ENCODE results near the gene FIBP. TPM values are rescaled to one million over a fixed set of nuclear protein-coding genes. Genes with fewer than 3 reads are reported as not detected.

Gene FIBP
- total and polyA plus RNA-seq, 3 experiments from 2014 or later, result 78.6 to 123 (median 121) TPM

DNA sequence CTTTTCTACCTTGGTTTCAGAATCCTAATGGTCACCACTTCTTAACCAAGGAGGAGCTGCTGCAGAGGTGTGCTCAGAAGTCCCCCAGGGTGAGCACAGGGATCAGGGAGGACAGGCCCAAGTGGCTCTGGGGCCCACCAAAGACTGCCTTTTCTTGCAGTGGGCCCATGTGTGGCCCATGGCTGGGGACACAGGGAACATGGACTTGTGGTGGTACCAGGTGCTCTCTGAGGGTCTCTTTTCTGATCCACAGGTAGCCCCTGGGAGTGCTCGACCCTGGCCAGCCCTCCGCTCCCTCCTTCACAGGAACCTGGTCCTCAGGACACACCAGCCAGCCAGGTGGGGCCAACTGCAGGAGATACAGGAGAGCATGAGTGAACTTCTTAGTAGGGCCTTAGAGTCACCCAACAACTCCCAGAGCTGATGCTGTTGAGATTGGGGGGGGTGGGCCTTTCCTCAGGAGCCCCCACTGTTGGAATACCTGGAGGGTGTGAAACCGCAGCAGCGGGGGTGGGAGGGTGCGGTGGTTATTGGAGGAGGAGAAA, 26.0 kb downstream of the FIBP start:
- DNase-seq, result peak in 1 of 5 donors; percentile 45
- H3K36me3 ChIP-seq (ENCODE audit: insufficient read depth, low read length), result peaks cover 37% of the 10 kb centered on the region
- Mint-ChIP-seq H3K36me3 (peaks cover 7 to 67% (median 7%) of the 10 kb centered on the region in 3 donors), H3K27ac (peak overlapping the region in 4 of 8 donors; percentile 43 to 81 (median 62)), H3K4me1 (peaks cover 23 to 36% (median 32%) of the 10 kb centered on the region in 3 donors), H3K4me3 (peak overlapping the region in 6 of 7 donors; percentile 31 to 95 (median 60)), H3K27me3 (no peaks in the 10 kb centered on the region), H3K9me3 (no peaks in the 10 kb centered on the region)
- peaks cover 27% of the 10 kb centered on the region for H3K4me1 ChIP-seq (ENCODE audit: insufficient read depth, low read length)
- H3K9me3 ChIP-seq (ENCODE audit: low read length), result no peaks in the 10 kb centered on the region
- POLR2A ChIA-PET, result no interaction called here
- H3K27ac ChIP-seq (ENCODE audit: low read depth, low read length), result peak overlapping the region; percentile 93
- no peak overlapping the region for H3K4me3 ChIP-seq (ENCODE audit: low read length)
- no peaks in the 10 kb centered on the region for H3K27me3 ChIP-seq (ENCODE audit: insufficient read depth, low read length, poor library complexity, severe bottlenecking)
- CTCF ChIA-PET, result interaction anchor here (2.5 to 24.5 kb wide), 3 partner anchors 10 to 26 kb away, joined by 18 to 560 read pairs (median 87); partner anchors contain the start of genes CCDC85B, CTSW, EFEMP2 and FIBP

DNA sequence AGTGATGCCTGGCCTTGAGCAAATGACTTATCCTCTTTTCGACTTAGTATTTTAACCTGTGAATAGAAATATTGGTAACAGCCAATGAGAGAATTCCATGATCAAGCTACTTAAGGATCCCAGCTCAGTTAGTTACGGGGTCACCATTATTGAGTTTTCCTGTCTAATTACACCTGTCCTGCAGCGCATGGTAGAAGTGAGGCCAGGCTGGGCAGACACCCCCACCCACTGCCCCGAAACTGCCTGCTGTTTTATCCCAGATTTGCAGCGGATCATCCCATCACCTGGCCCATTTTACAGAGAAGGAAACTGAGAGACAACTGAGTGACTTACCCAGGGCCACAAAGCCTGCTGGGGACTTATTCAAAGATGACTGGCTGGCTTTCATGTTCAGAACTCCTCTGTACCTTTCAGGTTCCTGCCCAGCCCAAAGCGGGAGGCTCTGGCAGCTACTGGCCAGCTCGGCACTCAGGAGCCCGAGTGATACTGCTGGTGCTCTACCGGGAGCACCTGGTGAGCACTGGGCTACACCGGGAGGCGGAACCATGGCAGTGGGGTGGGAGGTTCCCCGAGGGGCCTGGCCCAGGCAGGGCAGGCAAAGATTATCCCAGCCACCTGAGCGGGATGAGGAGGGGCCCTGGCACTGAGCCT, 26.6 kb downstream of the FIBP start:
- Histone ChIP-seq H3K27me3 (ENCODE audit: insufficient read depth, low read length, poor library complexity, severe bottlenecking) (no peaks in the 10 kb centered on the region), H3K27ac (ENCODE audit: low read depth, low read length) (peak overlapping the region; percentile 93), H3K36me3 (ENCODE audit: insufficient read depth, low read length) (peaks cover 37% of the 10 kb centered on the region), H3K9me3 (ENCODE audit: low read length) (no peaks in the 10 kb centered on the region), H3K4me1 (ENCODE audit: insufficient read depth, low read length) (peaks cover 28% of the 10 kb centered on the region), H3K4me3 (ENCODE audit: low read length) (peak overlapping the region; percentile 94)
- DNase-seq, result peak in 1 of 5 donors; percentile 41
- Mint-ChIP-seq H3K4me3 (peak overlapping the region; percentile 86 to 96 (median 93)), H3K36me3 (peaks cover 7 to 64% (median 9%) of the 10 kb centered on the region in 3 donors), H3K4me1 (peaks cover 25 to 39% (median 35%) of the 10 kb centered on the region in 3 donors), H3K9me3 (no peaks in the 10 kb centered on the region), H3K27me3 (no peaks in the 10 kb centered on the region), H3K27ac (peak overlapping the region in 6 of 8 donors; percentile 57 to 98 (median 86))
- POLR2A ChIA-PET, result interaction anchor here (0.6 to 5.4 kb wide), 7 partner anchors 8 to 816 kb away, joined by 3 to 140 read pairs (median 8); partner anchors contain the start of genes CCDC85B, FIBP and RBM4B
- CTCF ChIA-PET, result interaction anchor here (0.8 to 24.5 kb wide), 8 partner anchors 10 to 155 kb away, joined by 3 to 560 read pairs (median 10); partner anchors contain the start of genes BANF1, CCDC85B, CTSW and EFEMP2

DNA sequence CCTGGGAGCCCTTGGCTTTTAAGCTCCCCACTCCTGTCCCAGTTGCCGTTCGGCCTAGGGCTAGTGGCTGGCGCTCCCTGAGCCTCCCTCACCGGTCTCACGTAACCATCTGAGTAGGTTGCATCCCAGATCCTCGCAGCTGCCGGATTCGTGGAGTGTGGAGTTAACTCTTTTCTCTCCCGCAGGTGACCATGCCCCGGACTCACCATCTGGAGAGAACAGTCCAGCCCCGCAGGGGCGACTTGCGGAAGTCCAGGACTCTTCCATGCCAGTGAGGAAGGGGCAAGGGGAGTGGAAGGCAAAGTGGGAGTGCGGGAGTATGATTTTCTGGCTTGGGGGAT, 27.1 kb downstream of the FIBP start:
- H3K4me3 ChIP-seq (ENCODE audit: low read length), result peak overlapping the region; percentile 94
- peaks cover 33% of the 10 kb centered on the region for H3K4me1 ChIP-seq (ENCODE audit: insufficient read depth, low read length)
- no peaks in the 10 kb centered on the region for H3K9me3 Mint-ChIP-seq
- H3K4me1 Mint-ChIP-seq, result peaks cover 31 to 44% (median 40%) of the 10 kb centered on the region in 3 donors
- H3K27ac ChIP-seq (ENCODE audit: low read depth, low read length), result peak overlapping the region; percentile 93
- peak overlapping the region; percentile 57 to 98 (median 86) for H3K27ac Mint-ChIP-seq
- ChIA-PET CTCF (interaction anchor here (0.8 to 24.5 kb wide), 9 partner anchors 10 to 155 kb away, joined by 3 to 560 read pairs (median 8); partner anchors contain the start of genes BANF1, CCDC85B, CTSW and EFEMP2), POLR2A (interaction anchor here (0.6 to 5.4 kb wide), 9 partner anchors 9 to 817 kb away, joined by 3 to 140 read pairs (median 4); partner anchors contain the start of genes CCDC85B, FIBP and RBM4B)
- DNase-seq, result no peak
- H3K36me3 ChIP-seq (ENCODE audit: insufficient read depth, low read length), result peaks cover 41% of the 10 kb centered on the region
- peak overlapping the region; percentile 86 to 96 (median 93) for H3K4me3 Mint-ChIP-seq
- H3K9me3 ChIP-seq (ENCODE audit: low read length), result no peaks in the 10 kb centered on the region
- H3K27me3 ChIP-seq (ENCODE audit: insufficient read depth, low read length, poor library complexity, severe bottlenecking), result no peaks in the 10 kb centered on the region
- H3K27me3 Mint-ChIP-seq, result no peaks in the 10 kb centered on the region
- H3K36me3 Mint-ChIP-seq, result peaks cover 7 to 66% (median 12%) of the 10 kb centered on the region in 3 donors

DNA sequence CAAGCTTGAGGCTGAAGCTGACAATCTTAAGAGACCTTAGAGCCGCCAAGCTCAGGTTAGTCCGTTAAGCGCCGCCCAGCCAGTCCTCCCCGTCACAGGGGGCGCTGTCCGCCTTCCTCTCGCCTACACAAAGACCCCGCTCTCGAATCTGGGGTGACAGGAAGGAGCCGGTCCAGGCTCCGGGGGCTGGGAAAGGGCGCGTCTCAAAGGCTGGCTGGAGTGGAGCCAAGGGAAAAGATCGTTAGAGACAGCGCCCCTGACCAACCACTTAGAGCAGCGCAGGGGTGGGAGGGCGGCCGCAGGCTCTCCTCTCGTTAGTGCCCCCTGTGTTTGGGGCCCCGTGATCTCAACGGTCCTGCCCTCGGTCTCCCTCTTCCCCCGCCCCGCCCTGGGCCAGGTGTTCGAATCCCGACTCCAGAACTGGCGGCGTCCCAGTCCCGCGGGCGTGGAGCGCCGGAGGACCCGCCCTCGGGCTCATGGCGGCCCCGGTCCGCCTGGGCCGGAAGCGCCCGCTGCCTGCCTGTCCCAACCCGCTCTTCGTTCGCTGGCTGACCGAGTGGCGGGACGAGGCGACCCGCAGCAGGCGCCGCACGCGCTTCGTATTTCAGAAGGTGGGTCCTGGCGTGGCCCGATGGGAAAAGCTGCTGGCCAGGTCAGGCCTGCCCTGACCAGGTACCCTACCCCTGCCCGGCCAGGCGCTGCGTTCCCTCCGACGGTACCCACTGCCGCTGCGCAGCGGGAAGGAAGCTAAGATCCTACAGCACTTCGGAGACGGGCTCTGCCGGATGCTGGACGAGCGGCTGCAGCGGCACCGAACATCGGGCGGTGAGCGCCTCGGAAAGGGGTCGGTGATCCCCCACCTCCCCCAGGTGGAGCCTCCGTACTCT, 27.8 kb downstream of the FIBP start, which contains the start of gene MUS81:
MUS81 (plus strand) TSS at position 156 of the 887 bp plus-strand sequence; CDS start at position 477, 321 bp downstream.
- Histone ChIP-seq H3K27ac (ENCODE audit: low read depth, low read length) (peak within 1 kb of the TSS; percentile 93), H3K9me3 (ENCODE audit: low read length) (no peaks in the 10 kb centered on the region), H3K27me3 (ENCODE audit: insufficient read depth, low read length, poor library complexity, severe bottlenecking) (no peaks in the 10 kb centered on the region), H3K4me3 (ENCODE audit: low read length) (peak within 1 kb of the TSS; percentile 94), H3K36me3 (ENCODE audit: insufficient read depth, low read length) (peaks cover 47% of the 10 kb centered on the region), H3K4me1 (ENCODE audit: insufficient read depth, low read length) (peaks cover 39% of the 10 kb centered on the region)
- Mint-ChIP-seq H3K4me3 (peak within 1 kb of the TSS; percentile 90 to 96 (median 93)), H3K27ac (peak within 1 kb of the TSS; percentile 92 to 98 (median 98)), H3K9me3 (no peaks in the 10 kb centered on the region), H3K36me3 (peaks cover 7 to 66% (median 12%) of the 10 kb centered on the region in 3 donors), H3K27me3 (no peaks in the 10 kb centered on the region), H3K4me1 (peaks cover 37 to 50% (median 46%) of the 10 kb centered on the region in 3 donors)
- POLR2A ChIA-PET, result interaction anchor here (0.6 to 5.4 kb wide), 23 partner anchors 9 to 1081 kb away, joined by 3 to 140 read pairs (median 4); partner anchors contain the start of genes BANF1, CCDC85B, EIF1AD and FIBP
- peak; percentile 91 to 96 (median 94) for DNase-seq
- CTCF ChIA-PET, result interaction anchor here (0.6 to 24.5 kb wide), 34 partner anchors 10 to 725 kb away, joined by 3 to 560 read pairs (median 4); partner anchors contain the start of genes AP5B1, BANF1, CCDC85B and CTSW

DNA sequence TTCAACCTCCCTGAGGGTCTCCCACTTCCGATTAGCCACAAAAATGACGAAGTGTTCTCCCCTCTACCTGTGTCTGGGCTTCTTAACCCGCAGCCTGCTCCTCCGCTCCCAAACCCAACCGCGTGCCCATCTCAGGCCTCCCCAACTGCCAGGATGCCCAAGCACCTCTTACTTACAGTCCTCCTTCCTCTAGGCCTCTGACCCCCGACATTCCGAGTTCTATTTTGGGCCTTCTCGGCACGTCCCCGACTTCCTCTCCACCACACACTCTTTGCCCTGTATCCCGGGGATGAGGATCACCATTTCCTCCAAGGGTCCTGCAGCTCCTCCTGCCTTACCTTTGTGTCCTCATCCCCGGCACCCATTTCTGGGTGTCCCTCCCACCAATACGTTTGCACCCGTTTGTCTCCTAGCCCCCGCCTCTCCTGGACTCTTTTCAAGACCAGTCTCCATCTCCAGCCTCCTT, 28.4 kb downstream of the FIBP start:
- Histone ChIP-seq H3K36me3 (ENCODE audit: insufficient read depth, low read length) (peaks cover 47% of the 10 kb centered on the region), H3K27me3 (ENCODE audit: insufficient read depth, low read length, poor library complexity, severe bottlenecking) (no peaks in the 10 kb centered on the region), H3K4me1 (ENCODE audit: insufficient read depth, low read length) (peaks cover 46% of the 10 kb centered on the region), H3K9me3 (ENCODE audit: low read length) (no peaks in the 10 kb centered on the region), H3K27ac (ENCODE audit: low read depth, low read length) (peak overlapping the region; percentile 93), H3K4me3 (ENCODE audit: low read length) (peak overlapping the region; percentile 94)
- no peaks in the 10 kb centered on the region for H3K27me3 Mint-ChIP-seq
- H3K9me3 Mint-ChIP-seq, result no peaks in the 10 kb centered on the region
- H3K4me1 Mint-ChIP-seq, result peaks cover 41 to 57% (median 50%) of the 10 kb centered on the region in 3 donors
- ChIA-PET POLR2A (interaction anchor here (0.6 to 5.4 kb wide), 27 partner anchors 8 to 1081 kb away, joined by 3 to 140 read pairs (median 4); partner anchors contain the start of genes BANF1, CCDC85B, CD248 and EIF1AD), CTCF (interaction anchor here (0.6 to 24.5 kb wide), 31 partner anchors 9 to 724 kb away, joined by 3 to 560 read pairs (median 5); partner anchors contain the start of genes AP5B1, BANF1, CCDC85B and CTSW)
- peak overlapping the region; percentile 88 to 98 (median 98) for H3K27ac Mint-ChIP-seq
- H3K36me3 Mint-ChIP-seq, result peaks cover 5 to 65% (median 12%) of the 10 kb centered on the region in 3 donors
- DNase-seq, result peak in 1 of 5 donors; percentile 61
- peak overlapping the region; percentile 90 to 96 (median 93) for H3K4me3 Mint-ChIP-seq

GRCh38 chr11:65859095-65859811, 29.0 kb downstream of the FIBP start:
- Histone ChIP-seq H3K27me3 (ENCODE audit: insufficient read depth, low read length, poor library complexity, severe bottlenecking) (no peaks in the 10 kb centered on the region), H3K4me3 (ENCODE audit: low read length) (peak overlapping the region; percentile 94), H3K27ac (ENCODE audit: low read depth, low read length) (peak overlapping the region; percentile 93), H3K36me3 (ENCODE audit: insufficient read depth, low read length) (peaks cover 47% of the 10 kb centered on the region), H3K4me1 (ENCODE audit: insufficient read depth, low read length) (peaks cover 52% of the 10 kb centered on the region), H3K9me3 (ENCODE audit: low read length) (no peaks in the 10 kb centered on the region)
- ChIA-PET CTCF (interaction anchor here (0.6 to 24.5 kb wide), 31 partner anchors 9 to 724 kb away, joined by 3 to 560 read pairs (median 5); partner anchors contain the start of genes AP5B1, BANF1, CCDC85B and CTSW), POLR2A (interaction anchor here (0.6 to 5.4 kb wide), 25 partner anchors 9 to 1080 kb away, joined by 3 to 140 read pairs (median 4); partner anchors contain the start of genes BANF1, CCDC85B, CD248 and EIF1AD)
- H3K36me3 Mint-ChIP-seq, result peaks cover 11 to 65% (median 14%) of the 10 kb centered on the region in 3 donors
- H3K27ac Mint-ChIP-seq, result peak overlapping the region; percentile 88 to 98 (median 98)
- H3K9me3 Mint-ChIP-seq, result no peaks in the 10 kb centered on the region
- no peaks in the 10 kb centered on the region for H3K27me3 Mint-ChIP-seq
- peak overlapping the region; percentile 90 to 96 (median 93) for H3K4me3 Mint-ChIP-seq
- H3K4me1 Mint-ChIP-seq, result peaks cover 47 to 63% (median 56%) of the 10 kb centered on the region in 3 donors
- peak; percentile 94 to 99 (median 97) for DNase-seq

Measured in CD8-positive, alpha-beta memory T cell (primary cell).